OCI-LY3 (cell line): Measurements from ENCODE around the gene ATG4D.

ENCODE experiments used
- H2AFZ ChIP-seq: fragments of 200-600, 300-600 bp; shearing (Covaris generic); 2 replicates; pipeline ENCODE4 v1.6.0; 2014; ENCODE audit warnings: antibody characterized with exemption, low read depth, low read length
- H3K27ac ChIP-seq: fragments of 200-600, 300-600 bp; sonication (generic); 2 replicates; pipeline ENCODE4 v1.5.1; 2014; ENCODE audit warnings: mild to moderate bottlenecking, low read length, moderate library complexity, mixed read lengths
- H3K27me3 ChIP-seq: fragments of 200-600, 300-600 bp; sonication (generic); 2 replicates; pipeline ENCODE4 v1.6.1; 2014; ENCODE audit warnings: low read depth, low read length, mixed read lengths
- H3K36me3 ChIP-seq: fragments of 200-600, 300-600 bp; sonication (generic); replicated peaks from 2 replicates; pipeline ENCODE3; 2014; ENCODE audit warnings: low read depth, low read length, mixed read lengths
- H3K4me1 ChIP-seq: fragments of 300-600, 200-600 bp; sonication (generic); 2 replicates; pipeline ENCODE4 v1.6.1; 2014; ENCODE audit warnings: low read length, mixed read lengths
- H3K4me2 ChIP-seq: fragments of 200-600, 300-600 bp; sonication (generic); 2 replicates; pipeline ENCODE4 v1.6.1; 2014; ENCODE audit warnings: low read length, mixed read lengths
- H3K4me3 ChIP-seq: fragments of 300-600, 200-600 bp; sonication (generic); 2 replicates; pipeline ENCODE4 v1.5.1; 2014; ENCODE audit warnings: antibody characterized with exemption, mild to moderate bottlenecking, low read length, moderate library complexity
- H3K79me2 ChIP-seq: fragments of 300-600, 200-600 bp; shearing (Covaris generic); 2 replicates; pipeline ENCODE4 v1.6.1; 2014; ENCODE audit warnings: mild to moderate bottlenecking, low read length, mixed read lengths
- H3K9ac ChIP-seq: fragments of 300-600, 200-600 bp; shearing (Covaris generic); 2 replicates; pipeline ENCODE4 v1.6.0; 2014; ENCODE audit warnings: mild to moderate bottlenecking, low read length, moderate library complexity
- H3K9me3 ChIP-seq: fragments of 200-600, 300-600 bp; shearing (Covaris generic); 2 replicates; pipeline ENCODE4 v1.6.1; 2014; ENCODE audit warnings: low read length, mixed read lengths; ENCODE audit not compliant: insufficient read depth
- H4K20me1 ChIP-seq: fragments of 200-600, 300-600 bp; sonication (generic); 2 replicates; pipeline ENCODE4 v1.6.1; 2016; ENCODE audit warnings: low read length, mixed read lengths; ENCODE audit not compliant: insufficient read depth
- CTCF ChIP-seq: fragments of 200-600, 300-600 bp; sonication (generic); IDR thresholded peaks from 2 replicates; pipeline ENCODE4 v1.5.1; 2014; ENCODE audit warnings: antibody characterized with exemption, low read length, low read depth
- EZH2phosphoT487 ChIP-seq: fragments of 200-600 bp; shearing (Covaris generic); IDR thresholded peaks from 2 replicates; pipeline ENCODE4 v1.6.1; 2018; ENCODE audit warnings: antibody characterized with exemption, mixed run types, low read depth

The ATG4D gene

GRCh38 chr19:10553087-10553667 is 9.5 kb downstream of the ATG4D start:
- no peak overlapping the region for H3K4me2 ChIP-seq
- H3K27me3 ChIP-seq: no peaks in the 10 kb centered on the region
- no peaks in the 10 kb centered on the region for H3K9me3 ChIP-seq
- no peak overlapping the region for H3K4me3 ChIP-seq
- no peak overlapping the region for H3K27ac ChIP-seq
- H3K4me1 ChIP-seq: 0 out of 2 replicates have a peak, but pooled peaks cover 4% of the 10 kb centered on the region
- no peak overlapping the region for H3K9ac ChIP-seq
- H3K79me2 ChIP-seq: no peaks in the 10 kb centered on the region
- TF ChIP-seq CTCF (no peak), EZH2phosphoT487 (no peak)
- peaks cover 66% of the 10 kb centered on the region for H3K36me3 ChIP-seq
- H2AFZ ChIP-seq: no peak overlapping the region
- no peaks in the 10 kb centered on the region for H4K20me1 ChIP-seq

DNA sequence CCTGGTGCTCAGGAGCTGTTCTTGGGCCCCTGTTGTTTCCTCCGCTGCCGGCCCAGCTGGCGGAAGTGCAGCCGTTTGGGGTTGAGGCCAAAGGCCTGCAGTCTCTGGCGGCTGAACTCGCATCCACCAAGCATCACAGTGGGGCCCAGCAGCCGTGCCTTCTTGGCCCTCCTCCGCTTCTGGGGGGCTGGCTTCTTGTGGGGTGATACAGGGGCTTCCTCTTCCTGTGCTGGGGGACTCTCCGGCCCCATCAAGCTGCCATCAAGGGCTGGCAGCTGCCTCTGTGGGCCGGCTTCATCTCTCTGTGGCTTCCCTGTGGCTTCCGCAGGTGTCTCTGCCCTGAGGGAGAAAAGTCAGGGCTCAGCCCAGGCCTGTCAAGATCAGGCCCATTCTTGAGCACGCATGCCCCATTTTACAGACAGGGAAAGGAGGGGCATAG is 10.3 kb downstream of the ATG4D start:
- no peak overlapping the region for H3K4me2 ChIP-seq
- H3K36me3 ChIP-seq: peaks cover 62% of the 10 kb centered on the region

GRCh38 chr19:10554760-10555609 is 11.3 kb downstream of the ATG4D start:
- H2AFZ ChIP-seq: no peak overlapping the region
- H3K36me3 ChIP-seq: peaks cover 67% of the 10 kb centered on the region
- 0 out of 2 replicates have a peak, but pooled peaks cover 3% of the 10 kb centered on the region for H3K4me1 ChIP-seq
- no peak overlapping the region for H3K4me3 ChIP-seq
- H3K4me2 ChIP-seq: no peak overlapping the region
- H3K27ac ChIP-seq: no peak overlapping the region
- no peak for TF ChIP-seq CTCF
- no peak for TF ChIP-seq EZH2phosphoT487
- H3K9ac ChIP-seq: no peak overlapping the region
- no peaks in the 10 kb centered on the region for H4K20me1 ChIP-seq
- H3K27me3 ChIP-seq: no peaks in the 10 kb centered on the region
- no peaks in the 10 kb centered on the region for H3K79me2 ChIP-seq
- no peaks in the 10 kb centered on the region for H3K9me3 ChIP-seq

More for the DNA sequence above, 10.3 kb downstream of the ATG4D start:
- no peak overlapping the region for H3K27ac ChIP-seq
- no peak overlapping the region for H2AFZ ChIP-seq
- no peak overlapping the region for H3K4me3 ChIP-seq
- H3K27me3 ChIP-seq: no peaks in the 10 kb centered on the region
- no peaks in the 10 kb centered on the region for H3K9me3 ChIP-seq
- no peaks in the 10 kb centered on the region for H3K79me2 ChIP-seq
- no peaks in the 10 kb centered on the region for H4K20me1 ChIP-seq
- no peak overlapping the region for H3K9ac ChIP-seq
- H3K4me1 ChIP-seq: 0 out of 2 replicates have a peak, but pooled peaks cover 4% of the 10 kb centered on the region
- TF ChIP-seq CTCF (no peak), EZH2phosphoT487 (no peak)

DNA sequence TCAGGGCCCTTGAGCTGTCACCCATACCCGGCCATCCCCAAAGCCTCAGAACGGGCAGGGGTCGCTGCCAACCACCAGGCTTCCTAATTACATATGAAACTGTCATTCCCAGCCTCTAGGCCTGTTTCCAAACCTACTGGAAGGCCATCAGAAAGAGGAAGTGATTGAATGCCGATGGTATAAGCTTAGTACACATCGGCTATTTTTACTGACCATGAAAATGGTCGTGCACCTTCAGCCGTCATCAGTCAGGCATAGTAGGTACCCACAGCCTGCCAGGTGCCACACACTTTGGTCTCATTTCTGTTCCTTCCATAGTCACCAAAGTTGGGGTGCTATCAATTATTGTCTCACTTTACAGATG is 11.9 kb downstream of the ATG4D start:
- no peak overlapping the region for H3K9ac ChIP-seq
- no peaks in the 10 kb centered on the region for H4K20me1 ChIP-seq
- H3K79me2 ChIP-seq: no peaks in the 10 kb centered on the region
- H3K36me3 ChIP-seq: peaks cover 68% of the 10 kb centered on the region
- H3K9me3 ChIP-seq: no peaks in the 10 kb centered on the region
- no peak overlapping the region for H3K4me2 ChIP-seq
- no peak overlapping the region for H3K27ac ChIP-seq
- no peak overlapping the region for H3K4me3 ChIP-seq
- H2AFZ ChIP-seq: no peak overlapping the region
- no peaks in the 10 kb centered on the region for H3K4me1 ChIP-seq
- TF ChIP-seq EZH2phosphoT487 (no peak), CTCF (no peak)
- H3K27me3 ChIP-seq: no peaks in the 10 kb centered on the region
